K562 (cell line): ENCODE data around the gene CCDC196. TPM values are rescaled to one million over a fixed set of nuclear protein-coding genes. Genes with fewer than 3 reads are reported as not detected.

Source experiments
- ATAC-seq: fragments of 200-7000 bp; cut with Tn5 transposase; 3 replicates; pipeline ENCODE4 v1.9.1; 2020; ENCODE audit warnings: moderate library complexity
- BruUV-seq: library from RNA; stranded (reverse); fragments of 400-500 nt; replicated peaks from 2 replicates; lab custom pipeline; 2021; lab: Mats Ljungman, UMichigan
- CTCF ChIA-PET: fragments of 300-600 bp; formaldehyde crosslinking; extraction: SDS; loops from one replicate; lab custom pipeline; 2021; ENCODE audit warnings: low intra/inter-chr PET ratio; lab: Yijun Ruan, JAX
- POLR2A ChIA-PET: fragments of 300-600, 350-650 bp; sonication (Branson Sonifier 250); formaldehyde crosslinking; extraction: SDS; loops from one replicate; lab custom pipeline; 2021; ENCODE audit warnings: antibody characterized with exemption, inconsistent platforms; lab: Yijun Ruan, JAX
- DNase-seq, 4 experiments: peaks; one replicate each; pipeline versions ENCODE4 v3.0.0 to v3.0.0-alpha.2; 2011 to 2018; ENCODE audit warnings: low spot score in 3 of 4, mixed read lengths in 3 of 4; ENCODE audit errors: extremely low read depth in 1 of 4
- FAIRE-seq: peaks from 2 replicates; lab custom pipeline; 2011; peaks lifted over from hg19 to GRCh38; lab: Jason Lieb, UNC
- H2AFZ ChIP-seq: 2 replicates; pipeline ENCODE4 v1.6.0; 2011; ENCODE audit warnings: low read depth, low read length, control low read depth, inconsistent platforms
- H3K27ac ChIP-seq: fragments of 200-600 bp; 3 replicates; pipeline ENCODE4 v1.8.0; 2011; ENCODE audit warnings: low read depth, mild to moderate bottlenecking, control low read depth, inconsistent platforms, low read length, moderate library complexity, mixed read lengths; ENCODE audit errors: extremely low read depth
- H3K27me3 ChIP-seq, 2 experiments: fragments of 300-600 bp in 1 of 2; 2 replicates in 1 of 2; 3 replicates in 1 of 2; pipeline versions ENCODE4 v1.6.0 to v1.8.0; 2011; ENCODE audit warnings: inconsistent platforms in 2 of 2, low read length in 2 of 2, mild to moderate bottlenecking in 1 of 2, mixed read lengths in 1 of 2, moderate library complexity in 1 of 2; ENCODE audit not compliant: control insufficient read depth in 2 of 2, insufficient read depth in 2 of 2
- H3K36me3 ChIP-seq: fragments of 300-600 bp; 3 replicates; pipeline ENCODE4 v1.8.0; 2011; ENCODE audit warnings: mild to moderate bottlenecking, low read length, inconsistent platforms; ENCODE audit not compliant: control insufficient read depth, insufficient read depth
- H3K4me1 ChIP-seq, 2 experiments: fragments of 200-600 bp in 1 of 2; replicated peaks in 1 of 2; 2 replicates in 1 of 2; 3 replicates in 1 of 2; pipeline versions ENCODE4 v1.5.1 to v1.8.0; 2011; ENCODE audit warnings: inconsistent platforms in 2 of 2, low read length in 2 of 2, mild to moderate bottlenecking in 1 of 2, mixed read lengths in 1 of 2, moderate library complexity in 1 of 2; ENCODE audit not compliant: control insufficient read depth in 2 of 2, insufficient read depth in 2 of 2
- H3K4me2 ChIP-seq: 2 replicates; pipeline ENCODE4 v1.6.1; 2011; ENCODE audit warnings: low read length, control low read depth, inconsistent platforms, mixed read lengths; ENCODE audit not compliant: insufficient read depth
- H3K4me3 ChIP-seq: fragments of 200-600 bp; sonication (generic), shearing (Covaris generic); 2 replicates; pipeline ENCODE4 v1.5.1; 2016; ENCODE audit warnings: control low read depth, inconsistent platforms
- H3K79me2 ChIP-seq: fragments of 200-600 bp; 3 replicates; pipeline ENCODE4 v1.8.0; 2011; ENCODE audit warnings: low read length, inconsistent platforms; ENCODE audit not compliant: control insufficient read depth, insufficient read depth
- H3K9ac ChIP-seq, 2 experiments: 2 replicates each; pipeline versions ENCODE4 v1.6.0 to v1.6.1; 2011; ENCODE audit warnings: low read depth in 2 of 2, low read length in 2 of 2, control low read depth in 1 of 2, inconsistent platforms in 1 of 2, mild to moderate bottlenecking in 1 of 2, mixed read lengths in 1 of 2; ENCODE audit not compliant: insufficient read depth in 1 of 2
- H3K9me1 ChIP-seq: one replicate; pipeline ENCODE4 v1.6.0; 2011; ENCODE audit warnings: inconsistent platforms, mild to moderate bottlenecking, low read length, moderate library complexity; ENCODE audit not compliant: control insufficient read depth, insufficient read depth
- H3K9me3 ChIP-seq: replicated peaks from 2 replicates; pipeline ENCODE4 v1.5.1; 2011; ENCODE audit warnings: low read depth, low read length, inconsistent platforms; ENCODE audit not compliant: control insufficient read depth, insufficient read depth
- H4K20me1 ChIP-seq: replicated peaks from 2 replicates; pipeline ENCODE4 v1.6.1; 2011; ENCODE audit warnings: low read length, inconsistent platforms, mixed read lengths; ENCODE audit not compliant: control insufficient read depth, insufficient read depth
- DACH1 ChIP-seq: fragments of 450-650 bp; IDR thresholded peaks from 2 replicates; pipeline ENCODE4 v1.6.1; 2018; ENCODE audit not compliant: partially characterized antibody
- KLF16 ChIP-seq: IDR thresholded peaks from 2 replicates; pipeline ENCODE4 v1.6.1; 2016; ENCODE audit warnings: antibody characterized with exemption
- MTF1 ChIP-seq: fragments of 250-450 bp; sonication (Bioruptor Pico); IDR thresholded peaks from 2 replicates; pipeline ENCODE4 v1.9.0; 2021; ENCODE audit warnings: moderate library complexity, mild to moderate bottlenecking, inconsistent platforms, borderline replicate concordance
- SIX5 ChIP-seq, 2 experiments: IDR thresholded peaks; 2 replicates each; pipeline ENCODE4 v1.6.1; 2011; ENCODE audit warnings: low read length in 2 of 2, borderline replicate concordance in 1 of 2, low read depth in 1 of 2, mild to moderate bottlenecking in 1 of 2, moderate library complexity in 1 of 2; ENCODE audit not compliant: insufficient read depth in 1 of 2
- TCF15 ChIP-seq: fragments of 250-450 bp; sonication (Bioruptor Pico); IDR thresholded peaks from 2 replicates; pipeline ENCODE4 v1.8.0; 2022; ENCODE audit warnings: moderate library complexity, mild to moderate bottlenecking, inconsistent platforms
- ZZZ3 ChIP-seq: fragments of 450-650 bp; IDR thresholded peaks from 2 replicates; pipeline ENCODE4 v1.6.1; 2016; ENCODE audit warnings: antibody characterized with exemption, mild to moderate bottlenecking, moderate library complexity
- WGBS: fragments of 100-300 bp; shearing (Covaris generic); methylation state at CpG from one replicate; pipeline ENCODE4 v1.1.6; 2016; ENCODE audit warnings: low coverage, mixed read lengths; ENCODE audit not compliant: insufficient coverage; ENCODE audit errors: missing lambda C conversion rate; 5-methylcytosine and 5-hydroxymethylcytosine counted together
- in situ Hi-C: fragments of 300-500 bp; cut with MboI; formaldehyde crosslinking; loops from 4 replicates; pipeline ENCODE4 v1.15.0; 2018; ENCODE audit warnings: inconsistent platforms, mixed read lengths
- intact Hi-C: fragments of 100-400 bp; cut with micrococcal nuclease; formaldehyde crosslinking; loops from 2 replicates; pipeline ENCODE4 v1.14.2; 2022
- polyA plus RNA-seq, 8 experiments: library from polyadenylated mRNA; depleted of rRNA in 4 of 8; stranded (reverse) in 5 of 8; unstranded in 3 of 8; fragments of >200 nt; fragmentation: Nextera tagmentation in 2 of 8; fragmentation: Illumina TruSeq in 1 of 8; extraction: Ambion mirVana in 2 of 8; extraction: Trizol in 1 of 8; gene quantifications; 2 replicates each; pipeline versions ENCODE4 v1.2.1 to v1.2.3, GENCODE V29; 2011 to 2014; ENCODE audit warnings: inconsistent platforms in 1 of 8, missing spikeins in 1 of 8
- total RNA-seq, 7 experiments: library from RNA; depleted of rRNA in 6 of 7; stranded (reverse); fragments of >200 nt in 6 of 7; fragmentation: Illumina TruSeq in 2 of 7; extraction: Trizol in 2 of 7; gene quantifications; 2 replicates each; pipeline versions ENCODE4 v1.2.1 to v1.2.3, GENCODE V29; 2011 to 2021; ENCODE audit warnings: low replicate concordance in 1 of 7

Gene CCDC196
- total and polyA plus RNA-seq, 9 of the 15 experiments (the other 6 are each of a cell fraction or from before 2014, with no cell fraction given), result not detected

GRCh38 chr14:66444271-66444927 is 41.8 kb upstream of the CCDC196 start:
- DNase-seq (no peak), FAIRE-seq (no peak), ATAC-seq (no peak)
- H3K4me3 ChIP-seq, result no peak overlapping the region
- no peak for TF ChIP-seq DACH1
- TF ChIP-seq TCF15 (CRISPR knock-in tag), result no peak
- TF ChIP-seq SIX5 (IDR thresholded peaks at IDR 0.05; ENCODE audit: borderline replicate concordance in 1 of 2, insufficient read depth in 1 of 2, low read depth in 1 of 2, low read length in 2 of 2), result no peak
- TF ChIP-seq MTF1 (CRISPR knock-in tag), result no peak
- TF ChIP-seq ZZZ3, result no peak
- TF ChIP-seq KLF16, result no peak
- intact Hi-C loops, result no loop called here
- H3K4me2 ChIP-seq, result no peak overlapping the region
- H3K27ac ChIP-seq, result no peak overlapping the region
- no peaks in the 10 kb centered on the region for H4K20me1 ChIP-seq
- H3K36me3 ChIP-seq, result no peaks in the 10 kb centered on the region
- no peaks in the 10 kb centered on the region for H3K4me1 ChIP-seq
- no peaks in the 10 kb centered on the region for H3K9me1 ChIP-seq
- 33% methylated on average over 1 of the region's 2 CpGs for WGBS
- H3K79me2 ChIP-seq, result no peaks in the 10 kb centered on the region
- ChIA-PET CTCF (no interaction called here), POLR2A (interaction anchor here (0.6 kb wide), 1 partner anchor 9 kb away, joined by 3 read pairs; no protein-coding TSS in a partner anchor)
- no TSS peak for BruUV-seq
- no peaks in the 10 kb centered on the region for H3K27me3 ChIP-seq
- no peaks in the 10 kb centered on the region for H3K9me3 ChIP-seq
- no peak overlapping the region for H2AFZ ChIP-seq
- in situ Hi-C loops, result no loop called here
- H3K9ac ChIP-seq, result no peak overlapping the region
